Fibroblast of mammary gland (primary cell): ENCODE measurements around the gene CARD19.

Source experiments
- DNase-seq: peaks from one replicate; pipeline ENCODE4 v3.0.0-alpha.2; 2010; ENCODE audit warnings: low read depth
- H3K4me3 ChIP-seq: 2 replicates; pipeline ENCODE4 v1.5.1; 2011; ENCODE audit warnings: low read depth, mild to moderate bottlenecking, low read length, moderate library complexity; ENCODE audit not compliant: control insufficient read depth
- TF ChIP-seq, protein P1 (sequence below): conservative IDR thresholded peaks from 2 replicates; pipeline ENCODE4 v1.5.1; 2011; ENCODE audit warnings: low read depth, low read length, inconsistent platforms; ENCODE audit not compliant: control insufficient read depth, insufficient read depth

Gene CARD19

DNA sequence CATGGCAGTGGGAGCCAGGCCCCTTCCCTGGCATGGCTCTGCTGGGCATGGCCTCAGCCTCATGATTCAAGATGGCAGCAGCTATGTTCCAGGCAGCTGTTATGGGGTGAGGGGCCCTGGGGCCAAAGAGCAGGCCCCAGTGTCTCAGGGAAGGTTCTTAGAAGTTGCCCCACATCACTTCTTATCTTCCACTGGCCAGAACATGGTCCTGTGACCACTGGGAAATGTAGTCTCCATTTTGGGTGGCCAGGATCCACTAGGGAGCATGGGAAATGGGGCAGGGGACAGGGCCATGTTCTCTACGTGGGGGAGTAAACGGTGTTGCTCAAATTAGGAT, 19.3 kb upstream of the CARD19 start:
- TF ChIP-seq, protein P1, sequence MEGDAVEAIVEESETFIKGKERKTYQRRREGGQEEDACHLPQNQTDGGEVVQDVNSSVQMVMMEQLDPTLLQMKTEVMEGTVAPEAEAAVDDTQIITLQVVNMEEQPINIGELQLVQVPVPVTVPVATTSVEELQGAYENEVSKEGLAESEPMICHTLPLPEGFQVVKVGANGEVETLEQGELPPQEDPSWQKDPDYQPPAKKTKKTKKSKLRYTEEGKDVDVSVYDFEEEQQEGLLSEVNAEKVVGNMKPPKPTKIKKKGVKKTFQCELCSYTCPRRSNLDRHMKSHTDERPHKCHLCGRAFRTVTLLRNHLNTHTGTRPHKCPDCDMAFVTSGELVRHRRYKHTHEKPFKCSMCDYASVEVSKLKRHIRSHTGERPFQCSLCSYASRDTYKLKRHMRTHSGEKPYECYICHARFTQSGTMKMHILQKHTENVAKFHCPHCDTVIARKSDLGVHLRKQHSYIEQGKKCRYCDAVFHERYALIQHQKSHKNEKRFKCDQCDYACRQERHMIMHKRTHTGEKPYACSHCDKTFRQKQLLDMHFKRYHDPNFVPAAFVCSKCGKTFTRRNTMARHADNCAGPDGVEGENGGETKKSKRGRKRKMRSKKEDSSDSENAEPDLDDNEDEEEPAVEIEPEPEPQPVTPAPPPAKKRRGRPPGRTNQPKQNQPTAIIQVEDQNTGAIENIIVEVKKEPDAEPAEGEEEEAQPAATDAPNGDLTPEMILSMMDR: no peak
- no peak for DNase-seq
- no peak overlapping the region for H3K4me3 ChIP-seq

DNA sequence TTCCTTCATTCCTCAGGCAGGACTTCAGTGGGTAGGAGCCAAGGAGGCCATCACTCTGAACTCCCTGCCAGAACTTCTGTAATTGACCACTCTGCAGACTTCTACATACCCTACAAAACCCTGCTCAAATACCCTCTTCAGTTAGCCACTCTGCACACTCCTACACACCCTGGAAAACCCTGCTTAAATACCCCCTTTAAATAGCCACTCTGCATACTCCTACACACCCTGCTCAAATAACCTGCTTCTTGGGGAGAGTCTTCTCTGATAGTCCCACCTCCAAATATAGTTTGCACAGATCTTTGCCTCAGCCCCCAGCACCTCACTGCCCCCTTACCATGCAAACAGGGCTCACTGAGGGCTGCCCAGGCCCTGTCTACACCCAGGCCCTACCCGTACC, 18.6 kb upstream of the CARD19 start:
- no peak overlapping the region for H3K4me3 ChIP-seq
- TF ChIP-seq, protein P1: no peak
- no peak for DNase-seq

DNA sequence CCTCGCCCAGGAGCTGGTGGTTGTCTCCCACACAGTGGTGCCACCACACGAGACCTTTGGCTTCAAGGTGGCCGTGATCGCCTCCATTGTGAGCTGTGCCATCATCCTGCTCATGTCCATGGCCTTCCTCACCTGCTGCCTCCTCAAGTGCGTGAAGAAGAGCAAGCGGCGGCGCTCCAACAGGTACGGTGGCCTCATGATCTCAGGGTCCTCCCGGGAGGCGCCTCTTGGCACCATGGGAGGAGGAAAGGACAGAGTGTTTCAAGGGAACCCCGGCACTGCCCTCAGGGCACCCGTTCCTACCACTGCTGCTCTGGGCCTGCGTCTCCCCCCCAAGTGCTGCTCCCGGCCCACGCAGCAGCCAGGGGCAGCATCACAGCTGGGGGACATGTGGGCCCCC, 18.2 kb upstream of the CARD19 start:
- no peak overlapping the region for H3K4me3 ChIP-seq
- no peak for DNase-seq
- TF ChIP-seq, protein P1: no peak

DNA sequence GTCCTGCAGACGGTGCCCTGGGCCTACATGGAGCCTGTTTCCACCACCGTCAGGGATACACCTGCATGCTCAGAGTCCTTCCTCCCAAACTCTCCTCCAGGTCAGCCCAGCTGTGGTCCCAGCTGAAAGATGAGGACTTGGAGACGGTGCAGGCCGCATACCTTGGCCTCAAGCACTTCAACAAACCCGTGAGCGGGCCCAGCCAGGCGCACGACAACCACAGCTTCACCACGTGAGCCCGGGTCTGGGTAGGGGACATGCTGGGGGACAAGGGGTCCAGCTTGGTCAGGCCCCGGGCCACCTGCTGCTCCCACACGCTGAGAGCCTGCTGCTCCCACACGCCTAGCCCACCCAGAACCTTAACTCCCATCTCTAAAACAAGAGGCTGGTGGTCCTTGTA, 16.6 kb upstream of the CARD19 start:
- TF ChIP-seq, protein P1: no peak
- no peak for DNase-seq
- H3K4me3 ChIP-seq: no peak overlapping the region

DNA sequence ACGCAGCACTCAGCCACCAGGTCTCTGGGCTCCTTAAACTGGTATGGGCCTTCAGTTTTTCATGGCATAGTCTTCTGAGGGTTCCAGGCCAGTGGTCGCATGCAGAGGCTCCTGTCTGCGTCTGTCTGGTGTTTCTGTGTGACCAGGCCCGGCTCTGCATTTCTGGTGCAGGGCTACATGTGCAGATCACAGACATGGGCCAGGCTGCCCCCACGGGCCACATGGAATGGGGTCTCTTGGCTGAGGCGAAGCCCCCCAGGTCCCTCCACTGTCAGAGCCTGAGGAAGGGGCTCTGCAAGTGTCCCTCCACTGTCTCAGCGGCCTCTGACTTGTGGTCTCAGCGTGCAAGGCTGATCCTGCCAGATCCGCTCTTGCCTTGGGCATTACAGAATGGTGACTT, 15.6 kb upstream of the CARD19 start:
- TF ChIP-seq, protein P1: no peak
- H3K4me3 ChIP-seq: no peak overlapping the region
- DNase-seq: no peak

DNA sequence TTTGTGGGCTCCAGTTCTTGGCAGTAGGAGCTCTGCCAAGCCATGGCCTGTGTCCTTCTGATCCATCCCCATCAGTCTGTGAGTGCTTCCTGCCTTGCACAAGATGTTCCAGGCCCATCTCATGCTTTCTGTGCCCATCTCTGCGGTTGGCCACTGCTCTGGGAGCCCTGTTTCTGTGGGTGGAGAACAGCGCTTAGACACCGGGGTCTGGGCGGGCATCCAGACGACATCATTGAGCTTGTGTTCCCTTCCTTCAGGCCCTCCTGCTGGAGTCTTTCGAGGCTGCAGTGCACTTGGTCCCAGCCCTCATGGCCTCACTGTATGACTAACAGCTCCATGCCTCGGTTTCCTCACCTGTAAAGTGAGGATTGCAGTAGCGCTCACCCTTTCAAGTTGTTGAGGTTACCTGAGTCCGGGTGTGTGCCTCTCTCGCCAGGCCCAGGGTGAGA, 14.9 kb upstream of the CARD19 start:
- H3K4me3 ChIP-seq: no peak overlapping the region
- TF ChIP-seq, protein P1: no peak
- DNase-seq: peak; percentile 76

DNA sequence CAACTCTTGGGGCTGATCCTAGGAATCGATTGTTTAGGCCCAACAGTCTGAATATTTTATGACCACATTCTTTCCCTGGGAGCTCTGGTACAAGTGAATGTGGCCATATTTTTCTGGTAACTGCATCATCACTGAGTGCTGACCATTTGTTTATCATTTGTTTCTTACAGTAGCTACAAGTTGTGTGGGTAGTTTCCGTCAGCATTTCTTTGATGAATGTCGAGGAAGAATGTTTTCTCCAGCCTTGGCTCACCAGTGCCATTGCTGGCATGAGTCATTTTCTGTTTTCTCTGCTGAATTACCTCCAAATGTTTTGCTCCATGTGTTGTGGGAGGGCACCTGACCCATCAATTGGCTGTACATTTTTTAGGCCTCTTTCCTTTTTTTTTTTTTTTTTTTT, 14.1 kb upstream of the CARD19 start:
- peak; percentile 97 for DNase-seq
- TF ChIP-seq, protein P1: no peak
- no peak overlapping the region for H3K4me3 ChIP-seq
